OCI-LY1 (cell line): ENCODE data around the gene PKIB.

Experiments
- H2AFZ ChIP-seq: fragments of 200-600 bp; sonication (generic), shearing (Covaris generic); 2 replicates; pipeline ENCODE4 v1.6.0; 2014; ENCODE audit warnings: antibody characterized with exemption, mild to moderate bottlenecking, low read length
- H3F3A ChIP-seq: fragments of 200-600 bp; sonication (generic), shearing (Covaris generic); 2 replicates; pipeline ENCODE4 v1.6.0; 2014; ENCODE audit warnings: mild to moderate bottlenecking, antibody characterized with exemption, low read length, moderate library complexity; ENCODE audit not compliant: insufficient read depth
- H3K27ac ChIP-seq: fragments of 200-600 bp; sonication (generic); 2 replicates; pipeline ENCODE4 v1.5.1; 2014; ENCODE audit warnings: low read length, mixed run types, mild to moderate bottlenecking, low read depth; ENCODE audit not compliant: poor library complexity, severe bottlenecking
- H3K27me3 ChIP-seq: fragments of 200-600 bp; sonication (generic); 2 replicates; pipeline ENCODE4 v1.6.0; 2014; ENCODE audit warnings: antibody characterized with exemption, mild to moderate bottlenecking, low read length, moderate library complexity; ENCODE audit not compliant: insufficient read depth
- H3K36me3 ChIP-seq: fragments of 200-600 bp; sonication (generic); 2 replicates; pipeline ENCODE4 v1.6.1; 2014; ENCODE audit warnings: mild to moderate bottlenecking, antibody characterized with exemption, low read length, moderate library complexity, mixed read lengths; ENCODE audit not compliant: insufficient read depth
- H3K4me1 ChIP-seq: fragments of 200-600 bp; sonication (generic); 2 replicates; pipeline ENCODE4 v1.5.1; 2014; ENCODE audit warnings: mild to moderate bottlenecking, low read length, moderate library complexity; ENCODE audit not compliant: insufficient read depth, severe bottlenecking
- H3K4me2 ChIP-seq: fragments of 200-600 bp; sonication (generic), shearing (Covaris generic); 2 replicates; pipeline ENCODE4 v1.6.1; 2014; ENCODE audit warnings: low read length
- H3K4me3 ChIP-seq: fragments of 200-600 bp; sonication (generic); 2 replicates; pipeline ENCODE4 v1.5.1; 2014; ENCODE audit warnings: low read length, low read depth, mild to moderate bottlenecking, mixed read lengths; ENCODE audit not compliant: poor library complexity, severe bottlenecking
- H3K79me2 ChIP-seq: fragments of 200-600 bp; shearing (Covaris generic); 2 replicates; pipeline ENCODE4 v1.6.1; 2016; ENCODE audit warnings: mixed run types, low read length, mixed read lengths; ENCODE audit not compliant: insufficient read depth
- H3K9ac ChIP-seq: fragments of 200-600 bp; sonication (generic), shearing (Covaris generic); 2 replicates; pipeline ENCODE4 v1.6.1; 2014; ENCODE audit warnings: mild to moderate bottlenecking, low read length, mixed read lengths
- H3K9me2 ChIP-seq: fragments of 200-600 bp; sonication (generic), shearing (Covaris generic); 2 replicates; pipeline ENCODE4 v1.6.1; 2014; ENCODE audit warnings: low read depth, mild to moderate bottlenecking, low read length, mixed read lengths
- H3K9me3 ChIP-seq: fragments of 200-600 bp; shearing (Covaris generic); 2 replicates; pipeline ENCODE4 v1.6.1; 2014; ENCODE audit warnings: low read length, mixed read lengths
- H4K20me1 ChIP-seq: fragments of 200-600 bp; sonication (generic), shearing (Covaris generic); 2 replicates; pipeline ENCODE4 v1.6.0; 2016; ENCODE audit warnings: mild to moderate bottlenecking, low read length; ENCODE audit not compliant: insufficient read depth
- CTCF ChIP-seq: fragments of 200-600 bp; sonication (generic), shearing (Covaris generic); IDR thresholded peaks from 2 replicates; pipeline ENCODE4 v1.5.1; 2017; ENCODE audit warnings: mild to moderate bottlenecking, antibody characterized with exemption, low read length, moderate library complexity, mixed read lengths
- EZH2 ChIP-seq: fragments of 200-600 bp; sonication (generic), shearing (Covaris generic); IDR thresholded peaks from 2 replicates; pipeline ENCODE4 v1.8.0; 2017; ENCODE audit warnings: borderline replicate concordance, mixed run types, mild to moderate bottlenecking, antibody characterized with exemption, low read length, moderate library complexity, mixed read lengths

PKIB gene

GRCh38 chr6:122712448-122713137 lies 102.4 kb downstream of the PKIB start:
- no peak for TF ChIP-seq CTCF
- no peak for TF ChIP-seq EZH2
- Histone ChIP-seq H4K20me1 (no peaks in the 10 kb centered on the region), H3F3A (no peaks in the 10 kb centered on the region), H3K4me1 (no peaks in the 10 kb centered on the region), H3K36me3 (no peaks in the 10 kb centered on the region), H3K9me3 (no peaks in the 10 kb centered on the region), H3K27me3 (no peaks in the 10 kb centered on the region), H3K27ac (no peak overlapping the region), H2AFZ (no peak overlapping the region), H3K79me2 (no peaks in the 10 kb centered on the region), H3K4me2 (no peak overlapping the region), H3K9me2 (no peaks in the 10 kb centered on the region), H3K9ac (no peak overlapping the region), H3K4me3 (no peak overlapping the region)

GRCh38 chr6:122713138-122713537 lies 102.9 kb downstream of the PKIB start:
- Histone ChIP-seq H3K27me3 (no peaks in the 10 kb centered on the region), H4K20me1 (no peaks in the 10 kb centered on the region), H3K36me3 (no peaks in the 10 kb centered on the region), H3K9ac (no peak overlapping the region), H3K9me2 (no peaks in the 10 kb centered on the region), H3K4me3 (no peak overlapping the region), H3K4me2 (no peak overlapping the region), H2AFZ (no peak overlapping the region), H3F3A (no peaks in the 10 kb centered on the region), H3K4me1 (no peaks in the 10 kb centered on the region), H3K79me2 (no peaks in the 10 kb centered on the region), H3K9me3 (no peaks in the 10 kb centered on the region), H3K27ac (no peak overlapping the region)
- no peak for TF ChIP-seq CTCF
- no peak for TF ChIP-seq EZH2

- H2AFZ ChIP-seq: no peak overlapping the region
These were observed 103.9 kb downstream of the PKIB start for GRCh38 chr6:122714059-122714458.

More at GRCh38 chr6:122714059-122714458, 103.9 kb downstream of the PKIB start:
- Histone ChIP-seq H3K4me1 (no peaks in the 10 kb centered on the region), H3K27ac (no peak overlapping the region), H3F3A (no peaks in the 10 kb centered on the region), H3K4me2 (no peak overlapping the region), H3K9ac (no peak overlapping the region), H3K36me3 (no peaks in the 10 kb centered on the region), H3K4me3 (no peak overlapping the region), H3K79me2 (no peaks in the 10 kb centered on the region), H3K27me3 (no peaks in the 10 kb centered on the region), H3K9me3 (no peaks in the 10 kb centered on the region), H4K20me1 (no peaks in the 10 kb centered on the region), H3K9me2 (no peaks in the 10 kb centered on the region)
- TF ChIP-seq EZH2 (no peak), CTCF (no peak)
